GM10847 (cell line): Measurements from ENCODE around the gene FAM43B.

Experiments
- POLR2A ChIP-seq: IDR thresholded peaks from 2 replicates; pipeline ENCODE4 v1.6.1; 2011; ENCODE audit not compliant: insufficient read length; ENCODE audit errors: extremely low read depth

Gene FAM43B

GRCh38 chr1:20538760-20539551 lies 13.4 kb upstream of the FAM43B start:
- TF ChIP-seq POLR2A: no peak

GRCh38 chr1:20540281-20540680 lies 12.1 kb upstream of the FAM43B start:
- TF ChIP-seq POLR2A: no peak

- no peak for TF ChIP-seq POLR2A
Measured at GRCh38 chr1:20546637-20547036, 5.7 kb upstream of the FAM43B start.

- TF ChIP-seq POLR2A: no peak
Measured at GRCh38 chr1:20551161-20551560, 1.2 kb upstream of the FAM43B start.

DNA sequence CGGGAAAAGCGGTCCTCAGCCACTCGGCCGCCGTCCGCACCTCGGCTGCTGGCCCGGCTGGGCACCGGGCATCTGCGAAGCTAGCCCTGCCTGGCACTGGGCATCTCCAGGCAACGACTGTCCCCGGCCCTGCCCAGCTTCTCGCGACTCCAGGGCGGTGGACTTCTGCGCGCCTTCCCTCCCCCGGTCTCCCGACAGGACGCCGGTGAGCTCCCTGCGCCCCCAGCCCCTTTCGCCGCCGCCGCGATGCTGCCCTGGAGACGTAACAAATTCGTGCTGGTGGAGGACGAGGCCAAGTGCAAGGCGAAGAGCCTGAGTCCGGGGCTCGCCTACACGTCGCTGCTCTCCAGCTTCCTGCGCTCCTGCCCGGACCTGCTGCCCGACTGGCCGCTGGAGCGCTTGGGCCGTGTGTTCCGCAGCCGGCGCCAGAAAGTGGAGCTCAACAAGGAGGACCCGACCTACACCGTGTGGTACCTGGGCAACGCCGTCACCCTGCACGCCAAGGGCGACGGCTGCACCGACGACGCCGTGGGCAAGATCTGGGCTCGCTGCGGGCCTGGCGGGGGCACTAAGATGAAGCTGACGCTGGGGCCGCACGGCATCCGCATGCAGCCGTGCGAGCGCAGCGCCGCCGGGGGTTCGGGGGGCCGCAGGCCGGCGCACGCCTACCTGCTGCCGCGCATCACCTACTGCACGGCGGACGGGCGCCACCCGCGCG lies 514 bp downstream of the FAM43B start:
- no peak for TF ChIP-seq POLR2A

DNA sequence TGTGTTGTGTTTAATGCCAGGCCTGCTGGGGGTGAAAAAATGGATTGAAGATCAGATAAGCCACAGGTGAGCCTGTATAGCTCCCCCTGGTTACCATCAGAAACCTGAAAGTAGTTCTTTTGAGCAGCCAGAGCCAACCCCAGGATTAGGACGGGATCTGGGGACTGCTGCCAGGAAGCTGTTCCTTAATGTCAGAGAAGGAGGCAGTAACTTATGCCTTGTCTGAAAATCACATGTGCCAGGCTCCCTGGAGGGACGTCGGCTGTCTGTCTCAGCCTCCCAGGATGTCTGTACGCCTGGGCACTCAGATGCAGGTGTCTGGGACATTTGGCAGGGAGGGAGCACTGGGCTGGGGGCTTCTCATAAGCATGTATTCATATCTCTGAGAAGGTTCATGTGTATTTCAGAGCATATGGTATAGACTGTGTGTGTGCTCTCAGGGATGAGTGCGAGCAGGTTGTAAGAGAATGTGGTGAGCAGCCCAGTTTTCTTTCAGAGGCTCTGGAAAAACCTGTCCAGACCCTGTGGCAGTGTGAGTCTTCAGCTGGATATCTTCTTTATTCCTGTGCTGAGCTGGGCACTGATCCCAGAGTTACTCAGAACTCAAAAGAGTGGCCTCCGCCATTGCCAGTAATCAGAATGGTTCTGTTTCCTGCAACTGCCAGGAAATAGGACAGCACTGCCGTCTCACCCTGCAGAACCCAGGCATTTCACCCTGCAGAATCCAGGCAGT lies 2.8 kb downstream of the FAM43B start:
- no peak for TF ChIP-seq POLR2A

DNA sequence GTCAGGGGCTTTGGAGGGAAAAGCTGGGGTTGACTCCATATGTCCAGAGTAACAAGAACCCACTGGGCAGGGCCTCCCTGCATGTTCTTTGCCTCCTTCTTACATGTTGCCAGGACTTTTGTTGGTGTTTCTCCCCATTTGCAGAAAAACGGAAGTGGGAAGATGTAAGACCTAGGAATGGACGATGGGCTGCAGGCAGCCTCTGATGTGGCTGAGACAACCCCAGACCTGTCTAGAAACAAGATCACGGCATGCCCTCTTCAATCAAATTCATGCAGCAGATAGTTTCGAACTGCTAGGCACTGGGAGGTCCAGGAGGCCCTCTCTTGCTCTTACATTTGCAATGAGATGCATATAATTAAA lies 3.4 kb downstream of the FAM43B start:
- TF ChIP-seq POLR2A: no peak

DNA sequence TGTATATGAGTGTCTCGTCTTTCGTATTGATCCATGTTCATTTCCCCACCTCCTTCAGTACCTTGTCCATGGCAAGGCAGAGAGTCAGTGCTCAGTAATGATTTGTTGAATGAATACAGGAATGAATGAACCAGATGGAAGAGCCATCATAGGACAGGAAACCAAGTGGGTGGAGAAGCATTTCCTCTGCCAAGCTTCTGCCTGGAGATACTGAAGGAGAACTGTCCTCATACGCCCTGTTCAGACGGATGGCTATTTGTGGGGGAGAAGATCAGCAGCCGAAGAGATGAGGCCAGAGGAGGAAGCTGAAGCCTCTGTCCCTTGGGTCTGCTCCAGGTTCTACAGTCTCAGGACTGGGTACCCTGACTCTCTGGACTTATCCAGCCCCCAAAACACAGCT lies 5.8 kb downstream of the FAM43B start:
- TF ChIP-seq POLR2A: no peak

DNA sequence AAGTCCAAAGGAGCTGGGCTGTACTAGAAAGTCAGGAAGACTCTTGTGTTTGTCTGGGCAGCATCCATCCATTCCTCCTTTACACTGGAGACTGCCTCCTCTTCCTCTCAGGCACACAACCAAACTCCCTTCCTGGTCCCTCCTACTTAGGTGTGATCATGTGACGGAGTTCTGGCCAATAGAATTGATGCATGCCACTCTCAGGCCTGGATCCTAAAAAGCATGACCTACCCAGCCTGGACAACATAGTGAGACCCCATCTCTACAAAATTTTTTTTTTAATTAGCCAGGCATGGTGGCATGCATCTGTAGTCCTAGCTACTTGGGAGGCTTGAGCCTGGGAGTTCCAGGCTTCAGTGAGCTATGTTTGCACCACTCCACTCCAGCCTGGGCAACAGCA lies 8.6 kb downstream of the FAM43B start:
- no peak for TF ChIP-seq POLR2A

DNA sequence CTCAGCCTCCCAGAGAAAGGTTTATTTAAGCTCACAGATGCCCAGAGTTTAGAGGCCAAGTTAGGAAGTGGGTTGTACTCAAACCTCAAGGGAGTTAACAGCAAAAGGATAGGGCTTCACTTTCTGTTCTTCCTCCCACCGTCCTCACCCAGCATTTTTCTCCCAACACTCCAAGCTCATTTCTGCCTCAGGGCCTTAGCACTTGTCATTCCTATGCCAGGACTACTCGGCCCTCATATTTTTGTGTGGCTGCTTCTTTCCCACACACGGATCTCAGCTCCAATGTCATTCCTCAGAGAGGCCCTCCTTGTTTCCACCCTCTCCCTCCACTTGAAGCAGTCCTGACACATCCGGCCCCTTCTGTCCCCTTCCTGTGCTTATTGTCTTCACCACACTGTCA lies 12.9 kb downstream of the FAM43B start:
- TF ChIP-seq POLR2A: no peak

GRCh38 chr1:20569523-20570098 lies 17.2 kb downstream of the FAM43B start:
- TF ChIP-seq POLR2A: no peak

DNA sequence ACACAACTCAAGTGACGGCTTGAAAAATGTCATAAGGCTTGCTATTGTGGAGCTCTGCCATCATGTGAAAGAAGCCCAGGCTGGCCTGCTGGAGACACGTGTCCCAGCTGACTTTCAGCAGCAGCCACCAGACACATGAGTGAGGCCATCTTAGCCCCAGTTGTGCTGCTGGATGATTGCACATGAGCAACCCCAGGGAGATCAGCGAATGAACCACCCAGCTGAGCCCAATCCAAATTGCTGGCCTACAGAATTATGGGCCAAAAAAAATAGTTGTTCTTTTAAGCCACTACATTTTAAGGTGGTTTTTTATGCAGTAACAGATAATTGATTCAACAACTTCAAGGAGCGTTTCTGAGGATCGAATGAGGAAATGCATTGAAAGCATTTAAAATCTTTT lies 19.1 kb downstream of the FAM43B start:
- no peak for TF ChIP-seq POLR2A

DNA sequence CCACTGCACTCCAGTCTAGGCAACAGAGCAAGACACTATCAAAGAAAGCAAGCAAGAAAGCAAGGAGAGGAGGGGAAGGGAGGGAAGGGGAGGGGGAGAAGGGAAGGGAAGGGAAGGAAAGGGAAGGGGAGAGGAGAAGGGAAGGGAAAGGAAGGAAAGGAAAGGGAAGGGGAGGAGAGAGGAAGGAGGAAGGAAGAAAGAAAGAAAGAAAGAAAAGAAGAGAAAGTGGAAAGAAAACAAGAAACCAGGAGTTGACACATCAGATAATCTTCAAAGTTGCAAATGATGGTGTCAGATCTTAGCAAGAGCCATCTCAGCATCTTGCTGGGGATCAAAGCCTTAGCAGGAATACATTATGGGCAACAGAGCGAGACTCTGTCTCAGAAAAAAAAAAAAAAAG lies 21.6 kb downstream of the FAM43B start:
- TF ChIP-seq POLR2A: no peak

DNA sequence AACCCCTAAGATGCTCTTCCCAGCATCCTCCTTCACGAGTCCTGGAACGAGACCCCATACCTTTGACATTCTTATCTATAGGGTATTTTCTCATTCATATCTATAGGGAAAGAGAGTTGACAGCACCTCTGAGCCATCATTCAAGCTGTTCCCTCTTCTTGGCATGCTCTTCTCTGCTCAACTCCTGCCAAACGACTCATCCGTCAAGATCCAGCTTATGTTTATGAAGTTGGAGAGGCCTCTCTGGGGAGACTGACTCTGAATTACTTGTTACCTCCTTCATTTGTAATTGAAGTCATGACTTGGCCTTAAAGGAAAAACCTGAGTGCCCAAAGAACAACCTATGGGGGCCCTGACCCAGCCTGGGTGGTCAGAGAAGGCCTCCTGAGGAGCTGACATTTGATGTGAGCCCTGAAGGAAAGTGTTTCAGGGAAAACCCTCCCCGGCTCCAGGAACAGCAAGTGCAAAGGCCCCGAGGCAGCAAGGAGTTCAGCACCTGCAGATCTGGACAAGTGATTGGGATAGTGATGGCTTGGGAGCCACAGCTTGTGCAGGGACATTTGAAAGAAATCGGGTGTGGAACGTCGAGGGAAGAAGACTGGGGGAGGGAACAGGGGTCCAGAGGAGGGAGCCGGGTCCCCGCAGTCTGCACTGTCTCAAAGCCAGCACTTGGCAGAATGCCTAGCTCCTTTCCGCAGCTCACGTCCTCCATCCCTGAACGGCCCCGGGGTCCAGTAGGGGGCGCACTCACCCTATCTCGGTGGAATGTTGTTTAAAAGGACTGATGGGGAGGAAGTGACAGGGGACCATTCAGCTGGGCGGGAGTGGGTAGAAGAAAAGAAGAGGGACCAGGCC lies 22.5 kb downstream of the FAM43B start:
- no peak for TF ChIP-seq POLR2A
